HG02884 (cell line): ENCODE data around the gene SGSM1.
"Not testable (repeated sequence)": the region's sequence is repeated elsewhere in the genome, so short reads cannot be mapped to it uniquely, and the experiment has no call there.

Experiments
- ATAC-seq: cut with Tn5 transposase; IDR thresholded peaks from one replicate; pipeline ENCODE4 v1.9.1; 2021; ENCODE audit warnings: mild to moderate bottlenecking, moderate library complexity; ENCODE audit not compliant: unreplicated experiment

SGSM1 gene

GRCh38 chr22:24836282-24836681 lies 30.3 kb downstream of the SGSM1 start:
- no peak for ATAC-seq

- not testable (repeated sequence) for ATAC-seq
These were observed 31.5 kb downstream of the SGSM1 start for GRCh38 chr22:24837517-24837916.

GRCh38 chr22:24841261-24841660 lies 35.2 kb downstream of the SGSM1 start:
- ATAC-seq = no peak

GRCh38 chr22:24843048-24843447 lies 37.0 kb downstream of the SGSM1 start:
- no peak for ATAC-seq

- ATAC-seq = no peak
These were observed 39.3 kb downstream of the SGSM1 start for GRCh38 chr22:24845041-24845898.

- ATAC-seq = no peak
These were observed 41.5 kb downstream of the SGSM1 start for GRCh38 chr22:24847490-24847889.

GRCh38 chr22:24848559-24849168 lies 42.7 kb downstream of the SGSM1 start:
- no peak for ATAC-seq

- no peak for ATAC-seq
These were observed 49.8 kb downstream of the SGSM1 start for GRCh38 chr22:24855794-24856193.

GRCh38 chr22:24857576-24857975 lies 51.6 kb downstream of the SGSM1 start:
- ATAC-seq = no peak

GRCh38 chr22:24859587-24859986 lies 53.6 kb downstream of the SGSM1 start:
- ATAC-seq = no peak

- no peak for ATAC-seq
These were observed 59.5 kb downstream of the SGSM1 start for GRCh38 chr22:24865508-24865907.

GRCh38 chr22:24867323-24868022 lies 61.5 kb downstream of the SGSM1 start:
- no peak for ATAC-seq

GRCh38 chr22:24868979-24869378 lies 63.0 kb downstream of the SGSM1 start:
- ATAC-seq = no peak

GRCh38 chr22:24871611-24872205 lies 65.7 kb downstream of the SGSM1 start:
- ATAC-seq = no peak

- no peak for ATAC-seq
These were observed 67.2 kb downstream of the SGSM1 start for GRCh38 chr22:24873226-24873625.

GRCh38 chr22:24875862-24876506 lies 70.0 kb downstream of the SGSM1 start:
- ATAC-seq = no peak

GRCh38 chr22:24876700-24877099 lies 70.7 kb downstream of the SGSM1 start:
- ATAC-seq = no peak

GRCh38 chr22:24878969-24879368 lies 73.0 kb downstream of the SGSM1 start:
- ATAC-seq = no peak

GRCh38 chr22:24883432-24883831 lies 77.4 kb downstream of the SGSM1 start:
- ATAC-seq = no peak

- ATAC-seq = no peak
These were observed 81.2 kb downstream of the SGSM1 start for GRCh38 chr22:24887260-24887659.
